BJ (cell line): ENCODE results near the gene ZNHIT6. TPM values are rescaled to one million over a fixed set of nuclear protein-coding genes. Genes with fewer than 3 reads are reported as not detected.

Experiments used
- CTCF ChIA-PET: fragments of 350-600 bp; formaldehyde crosslinking; extraction: SDS; loops from one replicate; lab custom pipeline; 2021; ENCODE audit warnings: antibody characterized with exemption, inconsistent platforms; lab: Yijun Ruan, JAX
- POLR2A ChIA-PET: fragments of 300-600 bp; sonication (Branson Sonifier 250); formaldehyde crosslinking; extraction: SDS; loops from one replicate; lab custom pipeline; 2021; ENCODE audit warnings: antibody characterized with exemption; lab: Charles Lee
- DNase-seq: peaks from one replicate; pipeline ENCODE4 v3.0.0-alpha.2; 2011; ENCODE audit warnings: low read depth
- H3K27me3 ChIP-seq: 2 replicates; pipeline ENCODE4 v1.6.0; 2011; ENCODE audit warnings: low read length; ENCODE audit not compliant: control insufficient read depth, insufficient read depth
- H3K36me3 ChIP-seq: 2 replicates; pipeline ENCODE4 v1.5.1; 2011; ENCODE audit warnings: low read length; ENCODE audit not compliant: control insufficient read depth, insufficient read depth
- H3K4me3 ChIP-seq: 2 replicates; pipeline ENCODE4 v1.5.1; 2011; ENCODE audit warnings: low read depth, mild to moderate bottlenecking, control low read depth, low read length
- polyA minus RNA-seq: library from RNA; depleted of rRNA, polyadenylated mRNA; stranded (reverse); fragments of >200 nt; gene quantifications from 2 replicates; pipeline ENCODE4 v1.2.3, GENCODE V29; 2011; rRNA and poly(A)+ RNA removed
- polyA plus RNA-seq: library from polyadenylated mRNA; depleted of rRNA; stranded (reverse); fragments of >200 nt; gene quantifications from 2 replicates; pipeline ENCODE4 v1.2.3, GENCODE V29; 2011; rRNA removed
- TF ChIP-seq, protein P1 (sequence below): IDR thresholded peaks from 2 replicates; pipeline ENCODE4 v1.5.1; 2011; ENCODE audit warnings: low read depth, mild to moderate bottlenecking, control low read depth, inconsistent platforms, low read length, moderate library complexity; ENCODE audit not compliant: insufficient read depth

ZNHIT6 gene, protein sequence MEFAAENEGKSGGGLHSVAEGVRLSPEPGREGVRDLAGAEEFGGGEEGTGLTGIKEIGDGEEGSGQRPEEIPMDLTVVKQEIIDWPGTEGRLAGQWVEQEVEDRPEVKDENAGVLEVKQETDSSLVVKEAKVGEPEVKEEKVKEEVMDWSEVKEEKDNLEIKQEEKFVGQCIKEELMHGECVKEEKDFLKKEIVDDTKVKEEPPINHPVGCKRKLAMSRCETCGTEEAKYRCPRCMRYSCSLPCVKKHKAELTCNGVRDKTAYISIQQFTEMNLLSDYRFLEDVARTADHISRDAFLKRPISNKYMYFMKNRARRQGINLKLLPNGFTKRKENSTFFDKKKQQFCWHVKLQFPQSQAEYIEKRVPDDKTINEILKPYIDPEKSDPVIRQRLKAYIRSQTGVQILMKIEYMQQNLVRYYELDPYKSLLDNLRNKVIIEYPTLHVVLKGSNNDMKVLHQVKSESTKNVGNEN
- 5.6 and 11.5 TPM in 2 replicates for polyA plus RNA-seq
- 3.9 and 4.6 TPM in 2 replicates for polyA minus RNA-seq

- Histone ChIP-seq H3K4me3 (peak within 1 kb of the TSS; percentile 80), H3K27me3 (no peaks in the 10 kb centered on the region), H3K36me3 (no peaks in the 10 kb centered on the region)
- ChIA-PET POLR2A (interaction anchor here (0.6 to 1.0 kb wide), 2 partner anchors 101 to 1228 kb away, joined by 3 read pairs; no protein-coding TSS in a partner anchor), CTCF (interaction anchor here (0.6 to 2.4 kb wide), 11 partner anchors 9 to 399 kb away, joined by 3 to 9 read pairs (median 4); no protein-coding TSS in a partner anchor)
- DNase-seq: peak; percentile 84
- TF ChIP-seq, protein P1, sequence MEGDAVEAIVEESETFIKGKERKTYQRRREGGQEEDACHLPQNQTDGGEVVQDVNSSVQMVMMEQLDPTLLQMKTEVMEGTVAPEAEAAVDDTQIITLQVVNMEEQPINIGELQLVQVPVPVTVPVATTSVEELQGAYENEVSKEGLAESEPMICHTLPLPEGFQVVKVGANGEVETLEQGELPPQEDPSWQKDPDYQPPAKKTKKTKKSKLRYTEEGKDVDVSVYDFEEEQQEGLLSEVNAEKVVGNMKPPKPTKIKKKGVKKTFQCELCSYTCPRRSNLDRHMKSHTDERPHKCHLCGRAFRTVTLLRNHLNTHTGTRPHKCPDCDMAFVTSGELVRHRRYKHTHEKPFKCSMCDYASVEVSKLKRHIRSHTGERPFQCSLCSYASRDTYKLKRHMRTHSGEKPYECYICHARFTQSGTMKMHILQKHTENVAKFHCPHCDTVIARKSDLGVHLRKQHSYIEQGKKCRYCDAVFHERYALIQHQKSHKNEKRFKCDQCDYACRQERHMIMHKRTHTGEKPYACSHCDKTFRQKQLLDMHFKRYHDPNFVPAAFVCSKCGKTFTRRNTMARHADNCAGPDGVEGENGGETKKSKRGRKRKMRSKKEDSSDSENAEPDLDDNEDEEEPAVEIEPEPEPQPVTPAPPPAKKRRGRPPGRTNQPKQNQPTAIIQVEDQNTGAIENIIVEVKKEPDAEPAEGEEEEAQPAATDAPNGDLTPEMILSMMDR: peak; percentile 49; the same call in 1 of the 2 replicates
Measured at GRCh38 chr1:85707990-85708828, at the start of gene ZNHIT6. Gene ZNHIT6 (minus strand): TSS chr1:85708433. CDS start chr1:85708284, 149 bp downstream.

DNA sequence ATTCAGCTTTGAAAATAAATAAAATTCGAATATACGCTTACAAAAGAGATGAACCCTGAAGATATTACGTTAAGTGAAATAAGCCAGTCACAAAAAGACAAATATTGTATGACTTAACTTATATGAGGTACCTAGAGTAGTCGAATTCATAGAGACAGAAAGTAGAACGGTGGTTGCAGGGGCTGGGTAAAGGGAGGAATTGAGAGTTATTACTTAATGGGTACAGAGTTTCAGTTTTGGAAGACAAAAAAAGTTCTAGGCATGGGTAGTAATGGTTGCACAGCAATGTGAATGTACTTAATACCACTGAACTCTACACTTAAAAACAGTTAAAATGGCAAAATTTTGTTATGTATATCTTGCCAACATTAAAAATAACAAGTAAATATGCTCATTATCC, 48.6 kb upstream of the ZNHIT6 start:
- no peaks in the 10 kb centered on the region for H3K27me3 ChIP-seq
- ChIA-PET CTCF (no interaction called here), POLR2A (no interaction called here)
- TF ChIP-seq, protein P1: no peak
- DNase-seq: no peak
- no peak overlapping the region for H3K4me3 ChIP-seq
- no peaks in the 10 kb centered on the region for H3K36me3 ChIP-seq

GRCh38 chr1:85748120-85748519, 39.9 kb upstream of the ZNHIT6 start:
- ChIA-PET CTCF (interaction anchor here (0.8 kb wide), 1 partner anchor 15 kb away, joined by 3 read pairs; no protein-coding TSS in a partner anchor), POLR2A (no interaction called here)
- H3K4me3 ChIP-seq: no peak overlapping the region
- no peaks in the 10 kb centered on the region for H3K27me3 ChIP-seq
- no peaks in the 10 kb centered on the region for H3K36me3 ChIP-seq
- TF ChIP-seq, protein P1: no peak
- no peak for DNase-seq

- ChIA-PET POLR2A (no interaction called here), CTCF (no interaction called here)
- DNase-seq: no peak
Measured at GRCh38 chr1:85746777-85747176, 38.5 kb upstream of the ZNHIT6 start.

More at GRCh38 chr1:85746777-85747176, 38.5 kb upstream of the ZNHIT6 start:
- H3K27me3 ChIP-seq: no peaks in the 10 kb centered on the region
- no peaks in the 10 kb centered on the region for H3K36me3 ChIP-seq
- H3K4me3 ChIP-seq: no peak overlapping the region
- TF ChIP-seq, protein P1: no peak
